AG10803 (cell line): ENCODE data around the gene SPRED2.

ENCODE experiments used
- DNase-seq: peaks from one replicate; pipeline ENCODE4 v3.0.0; 2010; ENCODE audit warnings: low read depth
- H3K4me3 ChIP-seq: 2 replicates; pipeline ENCODE4 v1.5.1; 2011; ENCODE audit warnings: mild to moderate bottlenecking, low read length, control low read depth
- CTCF ChIP-seq: conservative IDR thresholded peaks from 2 replicates; pipeline ENCODE4 v1.5.1; 2011; ENCODE audit warnings: mild to moderate bottlenecking, low read length, control low read depth, inconsistent platforms

SPRED2 gene

GRCh38 chr2:65415091-65415490 is 17.3 kb downstream of the SPRED2 start:
- TF ChIP-seq CTCF: no peak
- no peak for DNase-seq
- H3K4me3 ChIP-seq: no peak overlapping the region

DNA sequence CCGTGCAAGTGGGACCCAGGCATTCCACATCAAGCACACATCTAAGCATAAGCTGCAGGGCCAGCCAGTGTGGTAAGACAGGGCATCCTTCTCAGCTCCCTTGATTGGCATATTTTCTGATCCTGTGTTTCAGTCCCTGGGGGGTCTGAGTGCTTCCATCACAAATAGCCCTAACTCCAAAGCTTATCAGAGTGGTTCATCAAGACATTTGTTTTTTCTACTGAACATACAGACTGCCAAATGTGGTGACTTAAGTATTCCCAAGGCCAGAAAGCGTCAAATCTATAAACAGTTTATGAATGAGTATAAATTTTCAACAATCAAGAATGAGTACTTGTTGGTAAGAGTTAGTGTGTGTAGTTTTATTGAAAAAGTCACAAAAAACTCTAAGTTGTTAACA is 18.8 kb downstream of the SPRED2 start:
- no peak for TF ChIP-seq CTCF
- no peak for DNase-seq
- H3K4me3 ChIP-seq: no peak overlapping the region

DNA sequence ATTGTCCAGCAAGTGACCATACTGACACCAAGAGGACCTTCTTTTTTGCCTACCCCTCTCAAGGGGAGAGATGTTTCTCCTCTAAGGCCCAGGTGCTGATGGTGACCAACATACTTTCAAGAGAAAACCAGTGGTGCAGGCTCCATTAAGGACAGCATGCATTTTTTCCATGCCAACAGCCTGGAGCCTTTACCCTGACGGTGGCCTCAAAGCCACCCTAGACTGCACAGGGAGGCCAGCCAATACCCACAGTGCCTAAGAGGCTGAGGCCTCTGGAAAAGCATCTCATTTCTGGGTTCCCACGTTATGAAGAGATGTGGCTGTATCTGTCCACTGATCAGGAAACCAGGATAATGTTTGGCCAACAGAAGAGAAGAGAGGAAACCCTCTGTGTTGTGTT is 19.3 kb downstream of the SPRED2 start:
- TF ChIP-seq CTCF: no peak

DNA sequence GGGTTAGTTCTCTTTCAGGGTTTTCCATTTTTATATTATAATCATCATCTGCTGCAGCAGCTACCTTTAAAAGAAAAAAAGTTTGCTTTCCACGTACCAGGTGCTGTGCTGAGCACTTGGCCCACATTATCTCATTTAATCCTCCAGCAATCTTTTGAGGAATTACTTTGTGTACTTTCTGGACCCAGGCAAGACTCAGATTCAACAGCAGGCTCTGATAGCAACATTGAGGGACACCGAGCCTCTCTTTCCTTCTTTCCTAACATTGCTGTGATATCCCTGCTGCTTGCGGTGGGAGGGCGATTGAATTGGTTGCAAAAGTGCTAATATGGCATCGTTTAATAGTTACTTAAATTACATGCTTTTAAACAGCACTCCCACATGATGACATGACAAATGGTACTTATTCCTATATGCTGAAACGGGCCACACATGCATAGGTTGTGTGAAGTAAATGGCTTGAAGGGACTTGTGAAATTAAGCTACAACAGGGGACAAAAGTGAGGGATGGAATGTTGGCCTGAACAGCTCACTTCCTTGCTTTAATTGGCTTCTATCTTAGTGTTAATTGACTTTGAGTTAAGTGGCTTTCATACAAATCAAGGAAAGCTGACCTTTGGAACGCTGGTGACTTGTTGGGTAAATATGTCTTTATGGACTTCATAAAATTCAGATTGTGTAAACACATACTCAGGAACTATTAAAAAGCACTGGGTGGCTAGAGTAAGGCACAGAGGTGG is 21.2 kb downstream of the SPRED2 start:
- no peak overlapping the region for H3K4me3 ChIP-seq
- DNase-seq: no peak
- TF ChIP-seq CTCF: no peak

More for the DNA sequence above, 19.3 kb downstream of the SPRED2 start:
- no peak overlapping the region for H3K4me3 ChIP-seq
- no peak for DNase-seq

GRCh38 chr2:65409045-65409444 is 23.4 kb downstream of the SPRED2 start:
- H3K4me3 ChIP-seq: no peak overlapping the region
- no peak for DNase-seq
- no peak for TF ChIP-seq CTCF

- DNase-seq: no peak
- no peak overlapping the region for H3K4me3 ChIP-seq
- TF ChIP-seq CTCF: no peak
These were observed 25.2 kb downstream of the SPRED2 start for GRCh38 chr2:65407240-65407639.

- no peak overlapping the region for H3K4me3 ChIP-seq
- DNase-seq: no peak
- TF ChIP-seq CTCF: no peak
These were observed 27.3 kb downstream of the SPRED2 start for GRCh38 chr2:65404988-65405697.
